ENCODE data around the gene PIEZO2. TPM values are rescaled to one million over a fixed set of nuclear protein-coding genes. Genes with fewer than 3 reads are reported as not detected.

PIEZO2 gene
- total and polyA plus RNA-seq, 2 experiments from 2014 or later: 24.5 to 70.8 TPM

DNA sequence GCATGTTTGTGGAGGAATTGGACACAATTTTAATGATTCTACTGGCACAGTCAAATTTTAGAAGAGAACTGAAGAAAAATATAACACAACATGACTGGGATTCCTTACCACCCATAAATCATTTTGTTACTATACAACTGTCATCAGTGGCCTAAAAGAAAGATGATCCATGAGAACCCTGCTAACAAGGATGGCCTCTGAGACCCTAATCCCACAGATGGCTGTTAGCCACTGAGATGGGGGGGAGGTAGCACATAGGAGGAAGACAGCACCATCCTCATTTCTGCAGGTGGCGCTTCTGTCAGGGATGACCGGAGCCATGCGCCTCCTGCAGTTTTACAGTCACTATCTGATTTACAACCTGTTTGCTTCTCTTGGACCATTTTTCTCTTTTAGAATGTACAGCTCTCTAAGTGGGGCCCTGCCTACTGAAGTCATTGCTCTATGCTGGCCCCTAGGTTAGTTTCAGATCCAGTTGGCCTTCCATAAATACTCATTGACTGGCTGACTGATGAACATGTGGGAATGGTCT is 343.7 kb downstream of the PIEZO2 start:
- H3K79me2 ChIP-seq: no peaks in the 10 kb centered on the region
- no peak overlapping the region for H3K4me2 ChIP-seq
- H4K20me1 ChIP-seq (ENCODE audit: insufficient read depth, poor library complexity, severe bottlenecking): no peaks in the 10 kb centered on the region
- no peaks in the 10 kb centered on the region for H3K4me1 ChIP-seq (ENCODE audit: insufficient read depth)
- H3K9me2 ChIP-seq (replicated peaks; ENCODE audit: insufficient read depth): no peaks in the 10 kb centered on the region
- no peaks in the 10 kb centered on the region for H3K9me3 ChIP-seq (ENCODE audit: low read depth)
- H3K27me3 ChIP-seq: no peaks in the 10 kb centered on the region
- WGBS (ENCODE audit: low lambda C conversion rate, missing lambda C conversion rate): 85% methylated on average over 3 of the region's 3 CpGs
- DNase-seq (ENCODE audit: low spot score): no peak
- TF ChIP-seq EZH2phosphoT487 (IDR thresholded peaks at IDR 0.05; ENCODE audit: low read depth, severe bottlenecking, unreplicated experiment) (no peak), CTCF (IDR thresholded peaks at IDR 0.05; ENCODE audit: poor library complexity) (no peak)
- H2AFZ ChIP-seq: no peak overlapping the region
- H3K4me3 ChIP-seq: no peak overlapping the region
- no peak overlapping the region for H3K27ac ChIP-seq
- no peaks in the 10 kb centered on the region for H3K36me3 ChIP-seq (replicated peaks; ENCODE audit: insufficient read depth, low read depth)

DNA sequence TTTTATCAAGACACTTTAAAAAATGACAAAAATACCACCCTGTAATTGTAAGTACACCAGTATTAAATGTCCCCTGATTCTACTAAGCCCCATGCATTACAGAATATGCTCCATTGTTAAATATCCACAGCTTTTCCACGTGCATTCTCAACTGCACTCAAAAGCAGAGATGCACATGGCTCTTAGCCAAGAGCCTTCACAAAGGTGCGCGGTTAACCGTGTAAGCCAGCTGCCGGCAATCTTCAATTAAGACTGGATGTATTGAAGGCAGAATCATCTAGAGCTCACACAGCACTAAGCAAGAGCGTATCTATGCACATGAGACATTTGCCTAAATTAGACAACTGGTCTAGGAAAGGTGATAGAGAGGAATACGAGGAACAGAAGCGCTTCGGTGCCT is 345.2 kb downstream of the PIEZO2 start:
- Histone ChIP-seq H3K9me3 (ENCODE audit: low read depth) (no peaks in the 10 kb centered on the region), H3K4me2 (no peak overlapping the region), H4K20me1 (ENCODE audit: insufficient read depth, poor library complexity, severe bottlenecking) (no peaks in the 10 kb centered on the region), H3K79me2 (no peaks in the 10 kb centered on the region), H3K9me2 (replicated peaks; ENCODE audit: insufficient read depth) (no peaks in the 10 kb centered on the region), H3K4me3 (no peak overlapping the region), H2AFZ (no peak overlapping the region), H3K36me3 (replicated peaks; ENCODE audit: insufficient read depth, low read depth) (no peaks in the 10 kb centered on the region), H3K27me3 (no peaks in the 10 kb centered on the region), H3K27ac (no peak overlapping the region), H3K4me1 (ENCODE audit: insufficient read depth) (peaks cover 5% of the 10 kb centered on the region)
- no peak for TF ChIP-seq CTCF (IDR thresholded peaks at IDR 0.05; ENCODE audit: poor library complexity)
- TF ChIP-seq EZH2phosphoT487 (IDR thresholded peaks at IDR 0.05; ENCODE audit: low read depth, severe bottlenecking, unreplicated experiment): no peak
- TF ChIP-seq EZH2 (IDR thresholded peaks at IDR 0.05; ENCODE audit: borderline replicate concordance): no peak
- WGBS (ENCODE audit: low lambda C conversion rate, missing lambda C conversion rate): 72% methylated on average over 9 of the region's 9 CpGs
- no peak for DNase-seq (ENCODE audit: low spot score)

DNA sequence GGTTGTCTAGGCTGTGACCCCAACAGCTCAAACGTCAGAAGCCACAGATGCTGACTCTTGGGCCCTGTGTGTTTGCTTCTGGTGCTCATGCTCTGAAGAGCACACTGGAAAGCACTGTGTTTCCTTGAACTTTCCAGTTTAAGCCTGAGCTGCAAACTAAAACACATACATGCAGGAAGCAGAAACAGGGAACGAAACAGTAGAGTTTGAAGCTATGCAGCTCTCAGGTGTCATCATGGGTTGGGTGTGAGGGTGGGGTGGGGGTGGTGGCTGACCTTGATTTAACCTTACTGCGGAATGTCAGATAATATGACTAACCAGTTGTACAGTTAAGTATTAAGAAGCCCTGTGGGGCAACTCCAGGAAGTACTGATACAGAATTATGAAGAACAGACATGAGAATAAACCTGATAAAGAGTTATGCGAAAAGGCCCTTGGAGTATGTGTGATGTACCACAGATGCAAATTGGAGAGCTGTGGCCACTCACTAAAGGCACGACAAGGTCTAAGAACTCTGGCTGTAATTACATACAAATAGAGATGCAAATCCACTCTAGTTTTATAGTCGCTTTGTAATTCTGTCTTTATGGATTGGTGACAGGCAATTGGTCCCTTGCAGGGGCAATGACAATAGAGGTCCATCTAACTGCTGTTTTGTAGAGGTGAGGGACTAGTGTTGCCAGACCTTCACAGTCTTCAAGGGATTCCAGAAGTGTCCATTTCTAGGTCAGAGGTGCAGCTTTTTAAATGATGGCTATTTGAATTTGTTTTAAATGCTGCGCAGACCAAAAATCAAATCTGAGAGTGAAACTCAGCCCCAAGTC is 350.4 kb downstream of the PIEZO2 start:
- H4K20me1 ChIP-seq (ENCODE audit: insufficient read depth, poor library complexity, severe bottlenecking): no peaks in the 10 kb centered on the region
- peak overlapping the region; percentile 1 for H2AFZ ChIP-seq
- H3K9me2 ChIP-seq (replicated peaks; ENCODE audit: insufficient read depth): no peaks in the 10 kb centered on the region
- H3K27me3 ChIP-seq: no peaks in the 10 kb centered on the region
- peaks cover 23% of the 10 kb centered on the region for H3K4me1 ChIP-seq (ENCODE audit: insufficient read depth)
- H3K79me2 ChIP-seq: no peaks in the 10 kb centered on the region
- H3K36me3 ChIP-seq (replicated peaks; ENCODE audit: insufficient read depth, low read depth): no peaks in the 10 kb centered on the region
- peak; percentile 75 for DNase-seq (ENCODE audit: low spot score)
- no peaks in the 10 kb centered on the region for H3K9me3 ChIP-seq (ENCODE audit: low read depth)
- TF ChIP-seq CTCF (IDR thresholded peaks at IDR 0.05; ENCODE audit: poor library complexity) (no peak), EZH2 (IDR thresholded peaks at IDR 0.05; ENCODE audit: borderline replicate concordance) (no peak), EZH2phosphoT487 (IDR thresholded peaks at IDR 0.05; ENCODE audit: low read depth, severe bottlenecking, unreplicated experiment) (no peak)
- peak overlapping the region; percentile 38 for H3K4me2 ChIP-seq
- no peak overlapping the region for H3K4me3 ChIP-seq
- H3K27ac ChIP-seq: peak overlapping the region; percentile 84
- WGBS (ENCODE audit: low lambda C conversion rate, missing lambda C conversion rate): 48% methylated on average over 7 of the region's 7 CpGs

All from hepatocyte (in vitro differentiated cells).